Esophagus muscularis mucosa (tissue), 4 donors: Measurements from ENCODE around the gene GTPBP6. TPM values are rescaled to one million over a fixed set of nuclear protein-coding genes. Genes with fewer than 3 reads are reported as not detected.
A peak's percentile ranks its signal among the peaks of the same experiment; 100 is the strongest.
"Not testable (repeated sequence)": the region's sequence is repeated elsewhere in the genome, so short reads cannot be mapped to it uniquely, and the experiment has no call there.

ENCODE experiments used
- DNase-seq: peaks from one replicate; pipeline ENCODE4 v3.0.0-alpha.2; 2017; ENCODE audit errors: extremely low spot score
- H3K27ac ChIP-seq, 4 donors: fragments of 200-600 bp; sonication (generic); replicated peaks in 1 of 4; 1 replicate in 3 of 4; 2 replicates in 1 of 4; pipeline ENCODE4 v1.5.1; 2016 to 2019; ENCODE audit warnings: mild to moderate bottlenecking in 1 of 4
- H3K27me3 ChIP-seq, 4 donors: fragments of 200-600 bp; sonication (generic); one replicate each; pipeline versions ENCODE4 v1.5.1 to v1.6.0; 2016 to 2019
- H3K36me3 ChIP-seq, 4 donors: fragments of 200-600 bp; sonication (generic); one replicate each; pipeline ENCODE4 v1.5.1; 2016 to 2019
- H3K4me1 ChIP-seq, 4 donors: fragments of 200-600 bp; sonication (generic); one replicate each; pipeline ENCODE4 v1.5.1; 2016 to 2019
- H3K4me3 ChIP-seq, 4 donors: fragments of 200-600 bp; sonication (generic); 1 replicate in 2 of 4; 2 replicates in 2 of 4; pipeline ENCODE4 v1.5.1; 2016 to 2019; ENCODE audit warnings: mild to moderate bottlenecking in 4 of 4, moderate library complexity in 1 of 4
- H3K9me3 ChIP-seq, 4 donors: fragments of 200-600 bp; sonication (generic); 1 replicate in 3 of 4; 2 replicates in 1 of 4; pipeline ENCODE4 v1.5.1; 2016 to 2019
- CTCF ChIP-seq, 3 experiments: fragments of 200-600 bp in 2 of 3; fragments of 450-650 bp in 1 of 3; sonication (generic) in 2 of 3; IDR thresholded peaks; one replicate each; pipeline ENCODE4 v1.5.1; 2017 to 2019; ENCODE audit warnings: antibody characterized with exemption in 3 of 3, mild to moderate bottlenecking in 2 of 3, moderate library complexity in 1 of 3
- EP300 ChIP-seq: sonication (generic); formaldehyde crosslinking; IDR thresholded peaks from one replicate; pipeline ENCODE4 v1.6.1; 2017; ENCODE audit warnings: antibody characterized with exemption
- POLR2A ChIP-seq: fragments of 450-650 bp; IDR thresholded peaks from one replicate; pipeline ENCODE4 v1.6.1; 2017; ENCODE audit warnings: antibody characterized with exemption, moderate library complexity, mild to moderate bottlenecking, low read depth
- POLR2AphosphoS5 ChIP-seq, 2 donors: sonication (generic); formaldehyde crosslinking; IDR thresholded peaks; one replicate each; pipeline ENCODE4 v1.6.1; 2017; ENCODE audit warnings: antibody characterized with exemption in 2 of 2
- WGBS: methylation state at CpG from one replicate; pipeline ENCODE4 v1.1.5; 2018; 5-methylcytosine and 5-hydroxymethylcytosine counted together
- intact Hi-C: fragments of 100-400 bp; cut with DNase I; formaldehyde crosslinking; loops from one replicate; pipeline ENCODE4 v1.15.1; 2023
- total RNA-seq, 4 donors: library from RNA; depleted of rRNA; stranded (reverse); fragments of >200 nt; gene quantifications; one replicate each; pipeline versions ENCODE4 v1.1.0 to v1.2.1, GENCODE V29; 2016

The GTPBP6 gene
- total RNA-seq, 4 donors from 2014 or later, result 31.6 to 61.4 (median 55.5) TPM

DNA sequence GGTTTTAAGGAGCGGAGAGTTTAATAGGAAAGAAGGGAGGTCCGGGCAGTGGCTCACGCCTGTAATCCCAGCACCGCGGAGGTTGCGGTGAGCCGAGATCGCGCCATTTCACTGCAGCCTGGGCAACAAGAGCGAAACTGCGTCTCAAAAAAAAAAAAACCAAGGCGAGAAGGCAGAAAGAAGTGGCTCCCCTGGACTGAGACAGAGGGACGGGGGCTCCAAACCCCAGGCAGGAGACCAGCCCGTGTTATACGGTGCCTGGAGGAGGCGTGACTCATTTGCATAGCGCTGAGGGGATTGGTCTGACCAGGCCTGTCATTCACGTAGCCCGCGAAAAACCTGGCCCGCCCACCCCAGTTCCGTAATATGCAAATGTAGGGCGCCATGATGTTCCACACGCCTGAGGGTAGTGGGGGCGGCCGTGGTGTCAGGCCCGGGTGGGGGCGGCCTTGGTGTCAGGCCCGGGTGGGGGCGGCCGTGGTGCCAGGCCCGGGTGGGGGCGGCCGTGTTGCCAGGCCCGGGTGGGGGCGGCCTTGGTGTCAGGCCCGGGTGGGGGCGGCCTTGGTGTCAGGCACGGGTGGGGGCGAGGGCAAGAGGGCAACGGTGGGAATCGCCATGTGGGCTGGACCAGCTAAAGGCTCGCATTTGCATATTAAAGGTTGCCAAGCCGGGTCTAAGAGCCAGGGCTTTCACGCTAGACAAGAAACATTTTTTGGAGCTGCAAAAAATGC, 35.3 kb downstream of the GTPBP6 start:
- peak; percentile 99 for DNase-seq
- no peak for TF ChIP-seq CTCF (IDR thresholded peaks at IDR 0.05)
- TF ChIP-seq POLR2AphosphoS5 (IDR thresholded peaks at IDR 0.05), result peak in 1 of 2 donors; percentile 47
- Histone ChIP-seq H3K36me3 (peaks cover 0 to 24% (median under 1%) of the 10 kb centered on the region in 4 donors), H3K27ac (peak overlapping the region; percentile 62 to 84 (median 72)), H3K4me3 (peak overlapping the region; percentile 57 to 63 (median 60)), H3K9me3 (no peaks in the 10 kb centered on the region), H3K27me3 (no peaks in the 10 kb centered on the region), H3K4me1 (peaks cover 0 to 33% (median 20%) of the 10 kb centered on the region in 4 donors)
- intact Hi-C loops, result loop anchor here (5.0 kb wide), 1 partner anchor 34 kb away; the partner anchor contains the start of gene GTPBP6
- WGBS, result under 1% methylated on average over 20 of the region's 45 CpGs

DNA sequence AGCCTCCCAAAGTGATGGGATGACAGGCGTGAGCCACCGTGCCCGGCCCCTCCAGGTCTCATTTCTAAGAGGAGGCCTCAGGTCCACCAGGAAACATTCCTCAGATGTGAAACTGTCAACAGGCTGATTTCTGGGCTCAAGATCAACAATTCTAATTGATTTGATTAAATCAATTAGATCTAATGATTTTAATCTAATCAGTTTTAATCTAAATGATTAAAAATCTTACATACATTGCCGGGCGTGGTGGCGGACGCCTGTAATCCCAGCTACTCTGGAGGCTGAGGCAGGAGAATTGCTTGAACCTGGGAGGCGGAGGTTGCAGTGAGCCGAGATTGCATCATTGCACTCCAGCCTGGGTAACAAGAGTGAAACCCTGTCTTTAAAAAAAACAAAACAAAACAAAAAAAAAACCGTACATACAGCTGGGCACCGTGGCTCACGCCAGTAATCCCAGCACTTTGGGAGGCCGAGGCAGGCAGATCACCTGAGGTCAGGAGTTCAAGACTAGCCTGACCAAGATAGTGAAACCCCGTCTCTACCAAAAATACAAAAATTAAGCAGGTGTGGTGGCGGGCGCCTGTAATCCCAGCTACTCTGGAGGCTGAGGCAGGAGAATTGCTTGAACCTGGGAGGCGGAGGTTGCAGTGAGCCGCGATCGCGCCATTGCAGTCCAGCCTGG, 36.5 kb downstream of the GTPBP6 start:
- 83% methylated on average over 21 of the region's 21 CpGs for WGBS
- H3K27me3 ChIP-seq, result not testable (repeated sequence)

DNA sequence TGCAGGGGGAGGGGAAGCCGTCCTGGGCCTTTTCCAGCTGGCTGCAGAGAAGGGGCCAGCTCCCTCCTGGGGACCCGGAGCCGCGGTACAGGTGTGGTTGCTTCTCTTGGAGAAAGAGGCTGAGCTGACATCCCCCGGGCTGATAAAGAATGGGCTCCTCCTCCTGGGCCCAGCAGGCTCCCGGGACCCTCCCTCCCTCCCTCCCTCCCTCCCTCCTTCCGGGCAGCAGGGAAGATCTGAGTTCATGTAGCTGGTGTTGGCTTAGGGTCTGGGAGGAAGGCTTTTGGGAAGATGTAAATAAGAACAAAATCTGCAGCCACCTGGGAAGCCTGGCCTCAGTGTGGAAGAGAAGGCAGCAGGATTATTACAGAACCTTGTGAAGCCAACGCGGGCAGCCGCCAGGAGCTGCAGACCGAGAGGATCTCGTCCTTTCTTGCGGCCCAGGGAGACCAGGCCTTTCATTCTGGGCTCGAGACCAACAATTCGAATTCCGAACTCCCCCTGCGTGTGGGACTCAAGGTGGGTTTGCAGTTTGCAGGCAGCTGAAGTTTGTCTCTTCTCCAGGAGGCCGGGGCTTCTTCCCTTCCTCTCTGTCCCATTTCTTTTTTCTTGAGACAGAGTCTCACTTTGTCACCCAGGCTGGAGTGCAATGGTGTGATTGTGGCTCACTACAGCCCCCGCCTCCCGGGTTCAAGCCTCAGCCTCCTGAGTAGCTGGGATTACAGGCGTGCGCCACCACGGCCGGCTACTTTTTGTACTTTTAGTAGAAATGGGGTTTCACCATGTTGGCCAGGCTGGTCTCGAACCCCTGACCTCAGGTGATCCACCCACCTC, 37.2 kb downstream of the GTPBP6 start, which contains the start of gene PLCXD1:
Gene PLCXD1, plus strand, starts transcription at position 216 of the 834 bp plus-strand sequence. CDS start 2,807 bp downstream, outside the sequence.
- Histone ChIP-seq H3K4me1 (peaks cover 3 to 36% (median 27%) of the 10 kb centered on the region in 4 donors), H3K36me3 (peaks cover 0 to 19% (median 0%) of the 10 kb centered on the region in 4 donors), H3K27me3 (peaks cover 0 to 7% (median 0%) of the 10 kb centered on the region in 4 donors), H3K27ac (peak within 1 kb of the TSS; percentile 23 to 68 (median 40)), H3K4me3 (peak within 1 kb of the TSS; percentile 35 to 45 (median 40)), H3K9me3 (no peaks in the 10 kb centered on the region)
- intact Hi-C loops, result loop anchor here (5.0 kb wide), 1 partner anchor 36 kb away; the partner anchor contains the start of gene GTPBP6
- TF ChIP-seq POLR2A, result no peak
- TF ChIP-seq POLR2AphosphoS5 (IDR thresholded peaks at IDR 0.05), result no peak
- TF ChIP-seq EP300, result no peak
- no peak for TF ChIP-seq CTCF (IDR thresholded peaks at IDR 0.05)
- 50% methylated on average over 16 of the region's 25 CpGs for WGBS
- no peak for DNase-seq

More for the DNA sequence above, 36.5 kb downstream of the GTPBP6 start:
- peak overlapping the region in 3 of 4 donors; percentile 23 to 68 (median 34) for H3K27ac ChIP-seq
- not testable (repeated sequence) for H3K9me3 ChIP-seq, DNase-seq
- H3K4me1 ChIP-seq, result peaks cover 0 to 33% (median 20%) of the 10 kb centered on the region in 4 donors
- peak overlapping the region in 1 of 4 donors; percentile 45 for H3K4me3 ChIP-seq
- peaks cover 0 to 19% (median 0%) of the 10 kb centered on the region in 4 donors for H3K36me3 ChIP-seq
- intact Hi-C loops, result loop anchor here (5.0 kb wide), 1 partner anchor 35 kb away; the partner anchor contains the start of gene GTPBP6

GRCh38 chrX:280722-281121, 37.9 kb downstream of the GTPBP6 start:
- not testable (repeated sequence) for H3K27me3 ChIP-seq, H3K9me3 ChIP-seq, DNase-seq
- Histone ChIP-seq H3K4me3 (peak overlapping the region; percentile 35 to 45 (median 40)), H3K36me3 (peaks cover 0 to 17% (median 0%) of the 10 kb centered on the region in 4 donors), H3K4me1 (peaks cover 6 to 37% (median 33%) of the 10 kb centered on the region in 4 donors), H3K27ac (peak overlapping the region in 1 of 4 donors; percentile 68)
- WGBS, result no CpG with 5 or more reads among the region's 24 CpGs
- intact Hi-C loops, result loop anchor here (5.0 kb wide), 1 partner anchor 37 kb away; the partner anchor contains the start of gene GTPBP6

- H3K4me1 ChIP-seq, result peaks cover 10 to 43% (median 39%) of the 10 kb centered on the region in 4 donors
- H3K27me3 ChIP-seq, H3K9me3 ChIP-seq, H3K27ac ChIP-seq, DNase-seq, H3K36me3 ChIP-seq, H3K4me3 ChIP-seq: not testable (repeated sequence)
- intact Hi-C loops, result loop anchor here (5.0 kb wide), 1 partner anchor 37 kb away; the partner anchor contains the start of gene GTPBP6
- WGBS, result 77% methylated on average over 34 of the region's 45 CpGs
Observed at GRCh38 chrX:279757-280604, 38.6 kb downstream of the GTPBP6 start.
